ENCODE results near the gene PDE4D.

DNA sequence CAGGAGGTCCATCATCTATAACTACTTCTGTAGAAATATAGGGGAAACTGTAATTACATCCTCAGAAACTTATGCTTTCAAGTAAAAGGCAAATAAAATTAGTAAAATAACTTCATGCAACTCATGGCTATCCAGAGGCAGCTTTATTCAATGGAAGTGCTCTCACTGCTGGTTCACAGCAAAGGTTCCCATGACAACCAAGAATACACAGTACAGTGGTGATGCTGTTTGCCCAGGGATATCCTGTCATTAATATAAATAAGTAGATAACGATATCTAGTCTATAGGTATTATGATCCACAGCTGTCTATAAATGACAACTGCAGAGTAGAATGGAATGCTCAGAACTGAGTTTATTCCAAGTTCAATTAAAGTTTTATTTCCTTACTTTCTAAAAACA is 390.3 kb downstream of the PDE4D start:
- TF ChIP-seq, protein P1, sequence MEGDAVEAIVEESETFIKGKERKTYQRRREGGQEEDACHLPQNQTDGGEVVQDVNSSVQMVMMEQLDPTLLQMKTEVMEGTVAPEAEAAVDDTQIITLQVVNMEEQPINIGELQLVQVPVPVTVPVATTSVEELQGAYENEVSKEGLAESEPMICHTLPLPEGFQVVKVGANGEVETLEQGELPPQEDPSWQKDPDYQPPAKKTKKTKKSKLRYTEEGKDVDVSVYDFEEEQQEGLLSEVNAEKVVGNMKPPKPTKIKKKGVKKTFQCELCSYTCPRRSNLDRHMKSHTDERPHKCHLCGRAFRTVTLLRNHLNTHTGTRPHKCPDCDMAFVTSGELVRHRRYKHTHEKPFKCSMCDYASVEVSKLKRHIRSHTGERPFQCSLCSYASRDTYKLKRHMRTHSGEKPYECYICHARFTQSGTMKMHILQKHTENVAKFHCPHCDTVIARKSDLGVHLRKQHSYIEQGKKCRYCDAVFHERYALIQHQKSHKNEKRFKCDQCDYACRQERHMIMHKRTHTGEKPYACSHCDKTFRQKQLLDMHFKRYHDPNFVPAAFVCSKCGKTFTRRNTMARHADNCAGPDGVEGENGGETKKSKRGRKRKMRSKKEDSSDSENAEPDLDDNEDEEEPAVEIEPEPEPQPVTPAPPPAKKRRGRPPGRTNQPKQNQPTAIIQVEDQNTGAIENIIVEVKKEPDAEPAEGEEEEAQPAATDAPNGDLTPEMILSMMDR (IDR thresholded peaks at IDR 0.05; ENCODE audit: extremely low read depth in 1 of 2, insufficient read depth in 1 of 2, low read depth in 1 of 2, low read length in 2 of 2), result no peak
- TF ChIP-seq POLR2A (IDR thresholded peaks at IDR 0.05; ENCODE audit: low read depth, low read length) (no peak), MYC (IDR thresholded peaks at IDR 0.05; ENCODE audit: low read depth, low read length) (no peak), EZH2 (IDR thresholded peaks at IDR 0.05; ENCODE audit: borderline replicate concordance, low read depth, low read length, severe bottlenecking) (no peak)

Measured in endothelial cell of umbilical vein (primary cell).